ENCODE measurements around the gene KDM3B. TPM values are rescaled to one million over a fixed set of nuclear protein-coding genes. Genes with fewer than 3 reads are reported as not detected.

The KDM3B gene
- total and polyA plus RNA-seq, 9 of the 15 experiments (the other 6 are each of a cell fraction or from before 2014, with no cell fraction given) = 13.8 to 62.8 (median 41.9) TPM

- no peak for TF ChIP-seq ZNF407 (IDR thresholded peaks at IDR 0.05; ENCODE audit: low read depth)
- no peak for TF ChIP-seq ZNF778 (CRISPR knock-in tag; IDR thresholded peaks at IDR 0.05)
- TF ChIP-seq ZNF830 (CRISPR knock-in tag; IDR thresholded peaks at IDR 0.05) = no peak
Measured at GRCh38 chr5:138349852-138350562, 2.5 kb upstream of the KDM3B start (continued).
